ENCODE measurements around the gene ZBTB14. TPM values are rescaled to one million over a fixed set of nuclear protein-coding genes. Genes with fewer than 3 reads are reported as not detected.

ZBTB14 gene, protein sequence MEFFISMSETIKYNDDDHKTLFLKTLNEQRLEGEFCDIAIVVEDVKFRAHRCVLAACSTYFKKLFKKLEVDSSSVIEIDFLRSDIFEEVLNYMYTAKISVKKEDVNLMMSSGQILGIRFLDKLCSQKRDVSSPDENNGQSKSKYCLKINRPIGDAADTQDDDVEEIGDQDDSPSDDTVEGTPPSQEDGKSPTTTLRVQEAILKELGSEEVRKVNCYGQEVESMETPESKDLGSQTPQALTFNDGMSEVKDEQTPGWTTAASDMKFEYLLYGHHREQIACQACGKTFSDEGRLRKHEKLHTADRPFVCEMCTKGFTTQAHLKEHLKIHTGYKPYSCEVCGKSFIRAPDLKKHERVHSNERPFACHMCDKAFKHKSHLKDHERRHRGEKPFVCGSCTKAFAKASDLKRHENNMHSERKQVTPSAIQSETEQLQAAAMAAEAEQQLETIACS
- 9.5 and 10.6 TPM in 2 replicates for total RNA-seq (2014; rRNA removed; shearing (Covaris generic))
- 8.3 and 9.6 TPM in 2 replicates for polyA plus RNA-seq (2016; fragmentation: Nextera tagmentation; extraction: Ambion mirVana)

DNA sequence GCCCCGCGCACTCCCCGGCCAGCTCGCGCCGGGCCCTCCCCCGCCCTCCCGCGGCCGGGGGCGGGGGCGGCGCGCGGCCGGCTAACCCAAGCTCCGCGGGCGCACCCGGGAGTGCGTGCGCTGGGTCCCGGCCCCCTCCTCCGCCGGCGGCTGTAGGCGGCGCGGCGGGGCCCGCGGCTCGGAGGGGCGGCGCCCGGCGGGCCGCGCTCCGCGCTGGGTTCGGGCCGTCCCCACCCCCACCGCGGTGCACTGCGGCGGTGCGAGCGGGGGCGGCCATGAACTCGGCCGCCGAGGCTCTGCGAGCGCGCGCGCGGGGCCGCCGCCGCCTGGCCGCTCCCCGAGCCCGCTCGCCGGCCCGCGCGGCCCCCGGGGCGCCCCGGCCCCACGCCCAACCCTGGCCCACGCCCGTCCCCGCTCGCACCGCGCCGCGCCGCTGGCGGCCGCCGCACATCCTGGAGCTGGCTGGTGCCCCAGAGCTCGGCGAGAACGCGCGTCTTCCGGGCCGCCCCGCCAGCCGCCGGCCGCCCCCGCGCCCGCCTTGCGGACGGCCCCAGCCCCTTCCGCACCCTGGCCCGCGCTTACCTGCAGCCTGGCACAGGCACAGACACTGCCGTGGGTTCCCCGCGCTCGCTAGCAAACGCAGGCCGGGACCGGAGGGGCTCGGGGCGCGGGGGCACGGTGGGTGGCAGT, at the start of gene ZBTB14:
TSS of gene ZBTB14 (minus strand) at position 496 of the 690 bp plus-strand sequence. CDS start 2,480 bp downstream, outside the sequence.
- Histone ChIP-seq H3F3A (ENCODE audit: insufficient read depth) (peaks cover 13% of the 10 kb centered on the region), H3K9me3 (ENCODE audit: low read depth) (no peaks in the 10 kb centered on the region), H3K27me3 (replicated peaks; ENCODE audit: insufficient read depth) (peaks cover 8% of the 10 kb centered on the region), H3K4me2 (ENCODE audit: unreplicated experiment) (peak within 1 kb of the TSS; percentile 91), H3K27ac (peak within 1 kb of the TSS; percentile 94), H3K4me3 (peak within 1 kb of the TSS; percentile 90), H3K4me1 (ENCODE audit: insufficient read depth) (no peaks in the 10 kb centered on the region), H3K9me2 (ENCODE audit: insufficient read depth) (no peaks in the 10 kb centered on the region), H4K20me1 (ENCODE audit: insufficient read depth) (no peaks in the 10 kb centered on the region), H3K79me2 (ENCODE audit: insufficient read depth) (peaks cover 16% of the 10 kb centered on the region), H3K36me3 (ENCODE audit: low read depth) (peaks cover 12% of the 10 kb centered on the region; the same call in 1 of the 2 replicates), H2AFZ (peak within 1 kb of the TSS; percentile 97), H3K9ac (peak within 1 kb of the TSS; percentile 92)
- in situ Hi-C loops (cut with MboI), result no loop called here
- TF ChIP-seq EZH2phosphoT487 (IDR thresholded peaks at IDR 0.05; ENCODE audit: insufficient read depth, low read depth), result no peak
- TF ChIP-seq EZH2 (IDR thresholded peaks at IDR 0.05; ENCODE audit: insufficient read depth, poor library complexity, severe bottlenecking), result no peak
- DNase-seq, result peak; percentile 86
- 2% methylated on average over 51 of the region's 116 CpGs; no CpG with 5 or more reads in 1 of the 2 experiments for WGBS, 2 experiments (ENCODE audit: low coverage in 1 of 2, low lambda C conversion rate in 2 of 2, missing lambda C conversion rate in 2 of 2)

DNA sequence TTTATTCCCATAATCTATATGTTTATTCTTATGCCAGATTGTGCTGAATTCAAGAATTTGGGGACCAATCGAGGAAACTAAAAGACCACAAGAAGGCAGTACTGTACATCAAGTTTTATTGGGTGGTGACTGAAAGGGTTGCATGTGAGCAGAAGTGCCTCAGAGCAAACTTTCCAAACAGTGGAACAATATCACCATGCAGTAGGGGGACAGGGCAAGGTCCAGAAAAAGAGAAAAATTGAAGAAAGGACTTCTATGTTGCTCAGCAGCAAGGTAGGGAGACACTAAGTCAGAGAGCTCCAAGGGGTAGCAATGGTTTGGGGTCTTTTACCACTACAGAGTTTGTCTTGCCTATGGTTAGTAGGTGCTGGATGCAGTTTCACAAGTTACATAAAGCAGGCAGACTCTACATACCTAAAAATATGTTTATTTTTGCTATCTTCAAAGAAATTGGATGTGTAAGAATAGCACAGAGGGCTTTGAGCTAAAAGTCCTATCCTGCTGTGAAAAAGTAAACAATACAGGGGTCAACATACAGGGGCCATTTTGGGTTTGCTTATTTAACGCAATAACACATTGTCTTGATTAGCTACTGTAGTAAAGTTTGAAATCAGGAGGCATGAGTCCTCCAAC, 43.8 kb upstream of the ZBTB14 start:
- H3K27me3 ChIP-seq (replicated peaks; ENCODE audit: insufficient read depth), result no peaks in the 10 kb centered on the region
- H3K4me1 ChIP-seq (ENCODE audit: insufficient read depth), result no peaks in the 10 kb centered on the region
- DNase-seq, result no peak
- TF ChIP-seq EZH2 (IDR thresholded peaks at IDR 0.05; ENCODE audit: insufficient read depth, poor library complexity, severe bottlenecking) (no peak), EZH2phosphoT487 (IDR thresholded peaks at IDR 0.05; ENCODE audit: insufficient read depth, low read depth) (no peak)
- no peaks in the 10 kb centered on the region for H4K20me1 ChIP-seq (ENCODE audit: insufficient read depth)
- H3K36me3 ChIP-seq (ENCODE audit: low read depth), result no peaks in the 10 kb centered on the region
- no peak overlapping the region for H3K4me3 ChIP-seq
- 47 to 56% methylated on average over 2 of the region's 2 CpGs for WGBS, 2 experiments (ENCODE audit: low coverage in 1 of 2, low lambda C conversion rate in 2 of 2, missing lambda C conversion rate in 2 of 2)
- H3K79me2 ChIP-seq (ENCODE audit: insufficient read depth), result no peaks in the 10 kb centered on the region
- H3K27ac ChIP-seq, result no peak overlapping the region
- H3K9me3 ChIP-seq (ENCODE audit: low read depth), result no peaks in the 10 kb centered on the region
- no peak overlapping the region for H2AFZ ChIP-seq
- in situ Hi-C loops (cut with MboI), result no loop called here
- H3K9ac ChIP-seq, result no peak overlapping the region
- no peaks in the 10 kb centered on the region for H3K9me2 ChIP-seq (ENCODE audit: insufficient read depth)
- H3F3A ChIP-seq (ENCODE audit: insufficient read depth), result no peaks in the 10 kb centered on the region
- H3K4me2 ChIP-seq (ENCODE audit: unreplicated experiment), result no peak overlapping the region

DNA sequence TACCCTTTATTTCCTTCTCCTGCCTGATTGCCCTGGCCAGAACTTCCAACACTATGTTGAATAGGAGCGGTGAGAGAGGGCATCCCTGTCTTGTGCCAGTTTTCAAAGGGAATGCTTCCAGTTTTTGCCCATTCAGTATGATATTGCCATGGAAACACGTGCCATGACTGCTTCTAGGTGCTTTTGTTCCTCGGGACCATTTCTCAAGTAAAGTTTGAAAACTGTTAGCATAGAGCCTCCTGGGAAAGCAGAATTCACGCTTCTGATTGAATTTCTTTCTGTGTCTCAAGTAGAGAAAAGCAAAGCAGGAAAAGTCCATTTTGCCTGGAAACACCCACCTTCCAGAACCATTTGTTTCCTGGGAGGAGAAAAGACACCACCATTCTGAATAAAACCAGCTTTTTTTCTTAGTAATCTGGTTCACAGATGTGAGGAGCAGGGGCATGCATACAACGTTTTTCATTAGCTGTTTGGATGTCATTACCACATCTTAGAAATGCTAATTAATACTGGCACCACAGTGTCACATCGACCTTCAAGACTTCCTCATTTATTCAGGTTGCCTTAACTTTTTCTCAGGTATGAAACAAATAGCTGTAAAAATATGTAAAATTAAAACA, 39.0 kb upstream of the ZBTB14 start:
- no peak for DNase-seq
- H3F3A ChIP-seq (ENCODE audit: insufficient read depth), result no peaks in the 10 kb centered on the region
- H3K4me3 ChIP-seq, result no peak overlapping the region
- no peak overlapping the region for H3K9ac ChIP-seq
- 13 to 20% methylated on average over 6 of the region's 6 CpGs for WGBS, 2 experiments (ENCODE audit: low coverage in 1 of 2, low lambda C conversion rate in 2 of 2, missing lambda C conversion rate in 2 of 2)
- H3K9me2 ChIP-seq (ENCODE audit: insufficient read depth), result no peaks in the 10 kb centered on the region
- H3K4me2 ChIP-seq (ENCODE audit: unreplicated experiment), result no peak overlapping the region
- in situ Hi-C loops (cut with MboI), result no loop called here
- H3K9me3 ChIP-seq (ENCODE audit: low read depth), result no peaks in the 10 kb centered on the region
- H3K36me3 ChIP-seq (ENCODE audit: low read depth), result no peaks in the 10 kb centered on the region
- H2AFZ ChIP-seq, result no peak overlapping the region
- TF ChIP-seq EZH2 (IDR thresholded peaks at IDR 0.05; ENCODE audit: insufficient read depth, poor library complexity, severe bottlenecking) (no peak), EZH2phosphoT487 (IDR thresholded peaks at IDR 0.05; ENCODE audit: insufficient read depth, low read depth) (no peak)
- H3K79me2 ChIP-seq (ENCODE audit: insufficient read depth), result no peaks in the 10 kb centered on the region
- H4K20me1 ChIP-seq (ENCODE audit: insufficient read depth), result no peaks in the 10 kb centered on the region
- H3K4me1 ChIP-seq (ENCODE audit: insufficient read depth), result no peaks in the 10 kb centered on the region
- no peak overlapping the region for H3K27ac ChIP-seq
- no peaks in the 10 kb centered on the region for H3K27me3 ChIP-seq (replicated peaks; ENCODE audit: insufficient read depth)
